ENCODE data around the gene ZNF490.

DNA sequence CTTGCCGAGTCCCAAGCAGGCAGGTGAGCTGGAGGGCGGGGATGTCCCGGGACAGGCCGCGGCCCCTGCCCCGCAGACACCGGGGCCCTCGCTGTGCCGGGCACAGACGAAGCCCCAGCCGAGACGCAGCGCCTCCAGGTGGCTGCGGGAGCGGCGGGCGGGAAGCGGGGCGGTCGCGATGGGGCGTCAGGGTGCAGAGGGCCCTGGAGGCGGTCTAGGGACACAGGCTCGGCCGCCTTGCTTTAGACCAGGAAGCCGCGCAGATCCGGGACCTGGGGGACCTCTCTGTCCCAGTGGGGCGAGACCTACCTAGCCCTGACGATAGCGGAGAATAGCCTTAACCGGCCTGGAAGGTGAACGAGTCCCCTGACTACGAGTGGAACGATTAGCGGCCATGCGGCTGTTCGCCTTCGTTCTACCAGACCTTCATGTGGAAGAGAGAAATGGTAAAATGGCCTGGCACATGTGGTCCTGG lies 55.1 kb downstream of the ZNF490 start:
- TF ChIP-seq HOXD13 (CRISPR knock-in tag; IDR thresholded peaks at IDR 0.05; ENCODE audit: borderline replicate concordance) (no peak), ZNF274 (IDR thresholded peaks at IDR 0.05; ENCODE audit: low read length) (no peak), ZNF274 (tag by site-specific recombination; IDR thresholded peaks at IDR 0.05; ENCODE audit: borderline replicate concordance) (no peak), ZXDB (tag by site-specific recombination; IDR thresholded peaks at IDR 0.05) (no peak)
- TF ChIP-seq, protein P1, sequence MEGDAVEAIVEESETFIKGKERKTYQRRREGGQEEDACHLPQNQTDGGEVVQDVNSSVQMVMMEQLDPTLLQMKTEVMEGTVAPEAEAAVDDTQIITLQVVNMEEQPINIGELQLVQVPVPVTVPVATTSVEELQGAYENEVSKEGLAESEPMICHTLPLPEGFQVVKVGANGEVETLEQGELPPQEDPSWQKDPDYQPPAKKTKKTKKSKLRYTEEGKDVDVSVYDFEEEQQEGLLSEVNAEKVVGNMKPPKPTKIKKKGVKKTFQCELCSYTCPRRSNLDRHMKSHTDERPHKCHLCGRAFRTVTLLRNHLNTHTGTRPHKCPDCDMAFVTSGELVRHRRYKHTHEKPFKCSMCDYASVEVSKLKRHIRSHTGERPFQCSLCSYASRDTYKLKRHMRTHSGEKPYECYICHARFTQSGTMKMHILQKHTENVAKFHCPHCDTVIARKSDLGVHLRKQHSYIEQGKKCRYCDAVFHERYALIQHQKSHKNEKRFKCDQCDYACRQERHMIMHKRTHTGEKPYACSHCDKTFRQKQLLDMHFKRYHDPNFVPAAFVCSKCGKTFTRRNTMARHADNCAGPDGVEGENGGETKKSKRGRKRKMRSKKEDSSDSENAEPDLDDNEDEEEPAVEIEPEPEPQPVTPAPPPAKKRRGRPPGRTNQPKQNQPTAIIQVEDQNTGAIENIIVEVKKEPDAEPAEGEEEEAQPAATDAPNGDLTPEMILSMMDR (tag by site-specific recombination; IDR thresholded peaks at IDR 0.05): no peak
- TF ChIP-seq, protein P2, sequence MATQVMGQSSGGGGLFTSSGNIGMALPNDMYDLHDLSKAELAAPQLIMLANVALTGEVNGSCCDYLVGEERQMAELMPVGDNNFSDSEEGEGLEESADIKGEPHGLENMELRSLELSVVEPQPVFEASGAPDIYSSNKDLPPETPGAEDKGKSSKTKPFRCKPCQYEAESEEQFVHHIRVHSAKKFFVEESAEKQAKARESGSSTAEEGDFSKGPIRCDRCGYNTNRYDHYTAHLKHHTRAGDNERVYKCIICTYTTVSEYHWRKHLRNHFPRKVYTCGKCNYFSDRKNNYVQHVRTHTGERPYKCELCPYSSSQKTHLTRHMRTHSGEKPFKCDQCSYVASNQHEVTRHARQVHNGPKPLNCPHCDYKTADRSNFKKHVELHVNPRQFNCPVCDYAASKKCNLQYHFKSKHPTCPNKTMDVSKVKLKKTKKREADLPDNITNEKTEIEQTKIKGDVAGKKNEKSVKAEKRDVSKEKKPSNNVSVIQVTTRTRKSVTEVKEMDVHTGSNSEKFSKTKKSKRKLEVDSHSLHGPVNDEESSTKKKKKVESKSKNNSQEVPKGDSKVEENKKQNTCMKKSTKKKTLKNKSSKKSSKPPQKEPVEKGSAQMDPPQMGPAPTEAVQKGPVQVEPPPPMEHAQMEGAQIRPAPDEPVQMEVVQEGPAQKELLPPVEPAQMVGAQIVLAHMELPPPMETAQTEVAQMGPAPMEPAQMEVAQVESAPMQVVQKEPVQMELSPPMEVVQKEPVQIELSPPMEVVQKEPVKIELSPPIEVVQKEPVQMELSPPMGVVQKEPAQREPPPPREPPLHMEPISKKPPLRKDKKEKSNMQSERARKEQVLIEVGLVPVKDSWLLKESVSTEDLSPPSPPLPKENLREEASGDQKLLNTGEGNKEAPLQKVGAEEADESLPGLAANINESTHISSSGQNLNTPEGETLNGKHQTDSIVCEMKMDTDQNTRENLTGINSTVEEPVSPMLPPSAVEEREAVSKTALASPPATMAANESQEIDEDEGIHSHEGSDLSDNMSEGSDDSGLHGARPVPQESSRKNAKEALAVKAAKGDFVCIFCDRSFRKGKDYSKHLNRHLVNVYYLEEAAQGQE (tag by site-specific recombination; IDR thresholded peaks at IDR 0.05): no peak
